HEK293 (cell line): ENCODE measurements around the gene BAIAP2L2.

ENCODE experiments used
- CTCF ChIA-PET: fragments of 350-600 bp; formaldehyde crosslinking; extraction: SDS; loops from one replicate; lab custom pipeline; 2021; ENCODE audit warnings: antibody characterized with exemption; lab: Yijun Ruan, JAX
- POLR2A ChIA-PET: fragments of 300-600 bp; formaldehyde crosslinking; extraction: SDS; loops from one replicate; lab custom pipeline; 2020; ENCODE audit warnings: antibody characterized with exemption, inconsistent platforms; lab: Yijun Ruan, JAX
- H3K27ac ChIP-seq: fragments of 200-500 bp; sonication (Bioruptor generic); 2 replicates; pipeline ENCODE4 v1.5.1; 2014; ENCODE audit warnings: low read depth, low read length, control low read depth, inconsistent platforms; ENCODE audit errors: extremely low read depth
- H3K36me3 ChIP-seq, 2 experiments: fragments of 200-500 bp in 1 of 2; sonication (Bioruptor generic) in 1 of 2; 1 replicate in 1 of 2; 2 replicates in 1 of 2; pipeline ENCODE4 v1.5.1; 2014 to 2017; ENCODE audit warnings: inconsistent platforms in 2 of 2, low read length in 2 of 2; ENCODE audit not compliant: control insufficient read depth in 2 of 2, insufficient read depth in 1 of 2
- H3K4me1 ChIP-seq: fragments of 200-500 bp; sonication (Bioruptor generic); 2 replicates; pipeline ENCODE4 v1.5.1; 2014; ENCODE audit warnings: mild to moderate bottlenecking, low read length, inconsistent platforms; ENCODE audit not compliant: control insufficient read depth, insufficient read depth
- H3K4me3 ChIP-seq: 2 replicates; pipeline ENCODE4 v1.5.1; 2011; ENCODE audit warnings: low read depth, mild to moderate bottlenecking, control low read depth, low read length, moderate library complexity
- H3K9me3 ChIP-seq: fragments of 200-500 bp; sonication (Bioruptor generic); 2 replicates; pipeline ENCODE4 v1.5.1; 2014; ENCODE audit warnings: low read depth, low read length, inconsistent platforms; ENCODE audit not compliant: control insufficient read depth, insufficient read depth
- EGR2 ChIP-seq: fragments of 450-650 bp; formaldehyde crosslinking; IDR thresholded peaks from 2 replicates; pipeline ENCODE4 v1.5.1; 2016; ENCODE audit warnings: low read depth, missing biosample characterization, missing genetic modification characterization
- MZF1 ChIP-seq: fragments of 450-650 bp; formaldehyde crosslinking; IDR thresholded peaks from 2 replicates; pipeline ENCODE4 v1.5.1; 2017; ENCODE audit warnings: missing biosample characterization, missing genetic modification characterization, borderline replicate concordance
- SP2 ChIP-seq: fragments of 450-650 bp; formaldehyde crosslinking; IDR thresholded peaks from 2 replicates; pipeline ENCODE4 v1.5.1; 2016; ENCODE audit warnings: missing biosample characterization, missing genetic modification characterization
- ZBTB1 ChIP-seq: fragments of 450-650 bp; formaldehyde crosslinking; IDR thresholded peaks from 2 replicates; pipeline ENCODE4 v1.5.1; 2016; ENCODE audit warnings: missing biosample characterization, missing genetic modification characterization
- ZBTB17 ChIP-seq: fragments of 450-650 bp; formaldehyde crosslinking; IDR thresholded peaks from 2 replicates; pipeline ENCODE4 v1.5.1; 2016; ENCODE audit warnings: missing biosample characterization, missing genetic modification characterization
- ZFP37 ChIP-seq: fragments of 450-650 bp; formaldehyde crosslinking; IDR thresholded peaks from 2 replicates; pipeline ENCODE4 v1.5.1; 2016; ENCODE audit warnings: missing biosample characterization, missing genetic modification characterization
- ZIC2 ChIP-seq: fragments of 450-650 bp; formaldehyde crosslinking; IDR thresholded peaks from 2 replicates; pipeline ENCODE4 v1.5.1; 2016; ENCODE audit warnings: missing biosample characterization, missing genetic modification characterization
- ZNF175 ChIP-seq: fragments of 450-650 bp; formaldehyde crosslinking; IDR thresholded peaks from 2 replicates; pipeline ENCODE4 v1.5.1; 2016; ENCODE audit warnings: missing biosample characterization, missing genetic modification characterization
- ZNF184 ChIP-seq: fragments of 450-650 bp; IDR thresholded peaks from 2 replicates; pipeline ENCODE4 v1.5.1; 2018; ENCODE audit warnings: missing biosample characterization, mild to moderate bottlenecking, missing genetic modification characterization
- ZNF202 ChIP-seq: fragments of 450-650 bp; formaldehyde crosslinking; IDR thresholded peaks from 2 replicates; pipeline ENCODE4 v1.5.1; 2016; ENCODE audit warnings: missing biosample characterization, missing genetic modification characterization, borderline replicate concordance
- ZNF211 ChIP-seq: fragments of 450-650 bp; formaldehyde crosslinking; IDR thresholded peaks from 2 replicates; pipeline ENCODE4 v1.5.1; 2016; ENCODE audit warnings: low read depth, missing biosample characterization, missing genetic modification characterization
- ZNF248 ChIP-seq: fragments of 450-650 bp; formaldehyde crosslinking; IDR thresholded peaks from 2 replicates; pipeline ENCODE4 v1.5.1; 2017; ENCODE audit warnings: missing biosample characterization, missing genetic modification characterization
- ZNF37A ChIP-seq: fragments of 450-650 bp; IDR thresholded peaks from 2 replicates; pipeline ENCODE4 v1.5.1; 2018; ENCODE audit warnings: missing biosample characterization, missing genetic modification characterization
- ZNF48 ChIP-seq: fragments of 450-650 bp; formaldehyde crosslinking; IDR thresholded peaks from 2 replicates; pipeline ENCODE4 v1.5.1; 2016; ENCODE audit warnings: missing biosample characterization, missing genetic modification characterization
- ZNF549 ChIP-seq: fragments of 450-650 bp; IDR thresholded peaks from 2 replicates; pipeline ENCODE4 v1.5.1; 2018; ENCODE audit warnings: missing biosample characterization, missing genetic modification characterization, mild to moderate bottlenecking, inconsistent platforms, moderate library complexity
- ZNF623 ChIP-seq: fragments of 450-650 bp; formaldehyde crosslinking; IDR thresholded peaks from 2 replicates; pipeline ENCODE4 v1.5.1; 2016; ENCODE audit warnings: missing biosample characterization, missing genetic modification characterization
- TF ChIP-seq, protein P1 (sequence below): fragments of 450-650 bp; formaldehyde crosslinking; IDR thresholded peaks from 2 replicates; pipeline ENCODE4 v1.5.1; 2017; ENCODE audit warnings: missing biosample characterization, missing genetic modification characterization
- TF ChIP-seq, protein P2 (sequence below): fragments of 450-650 bp; formaldehyde crosslinking; conservative IDR thresholded peaks from 2 replicates; pipeline ENCODE4 v1.5.1; 2016; ENCODE audit warnings: low read depth, missing biosample characterization, missing genetic modification characterization
- TF ChIP-seq, protein P3 (sequence below): fragments of 450-650 bp; formaldehyde crosslinking; IDR thresholded peaks from 2 replicates; pipeline ENCODE4 v1.5.1; 2017; ENCODE audit warnings: missing biosample characterization, missing genetic modification characterization
- TF ChIP-seq, protein P4 (sequence below): fragments of 450-650 bp; formaldehyde crosslinking; IDR thresholded peaks from 2 replicates; pipeline ENCODE4 v1.5.1; 2016; ENCODE audit warnings: missing biosample characterization, missing genetic modification characterization
- TF ChIP-seq, protein P5 (sequence below): fragments of 450-650 bp; formaldehyde crosslinking; conservative IDR thresholded peaks from 2 replicates; pipeline ENCODE4 v1.5.1; 2016; ENCODE audit warnings: low read depth, missing biosample characterization, missing genetic modification characterization
- TF ChIP-seq, protein P6 (sequence below): fragments of 450-650 bp; formaldehyde crosslinking; IDR thresholded peaks from 2 replicates; pipeline ENCODE4 v1.5.1; 2017; ENCODE audit warnings: missing biosample characterization, missing genetic modification characterization

The BAIAP2L2 gene

DNA sequence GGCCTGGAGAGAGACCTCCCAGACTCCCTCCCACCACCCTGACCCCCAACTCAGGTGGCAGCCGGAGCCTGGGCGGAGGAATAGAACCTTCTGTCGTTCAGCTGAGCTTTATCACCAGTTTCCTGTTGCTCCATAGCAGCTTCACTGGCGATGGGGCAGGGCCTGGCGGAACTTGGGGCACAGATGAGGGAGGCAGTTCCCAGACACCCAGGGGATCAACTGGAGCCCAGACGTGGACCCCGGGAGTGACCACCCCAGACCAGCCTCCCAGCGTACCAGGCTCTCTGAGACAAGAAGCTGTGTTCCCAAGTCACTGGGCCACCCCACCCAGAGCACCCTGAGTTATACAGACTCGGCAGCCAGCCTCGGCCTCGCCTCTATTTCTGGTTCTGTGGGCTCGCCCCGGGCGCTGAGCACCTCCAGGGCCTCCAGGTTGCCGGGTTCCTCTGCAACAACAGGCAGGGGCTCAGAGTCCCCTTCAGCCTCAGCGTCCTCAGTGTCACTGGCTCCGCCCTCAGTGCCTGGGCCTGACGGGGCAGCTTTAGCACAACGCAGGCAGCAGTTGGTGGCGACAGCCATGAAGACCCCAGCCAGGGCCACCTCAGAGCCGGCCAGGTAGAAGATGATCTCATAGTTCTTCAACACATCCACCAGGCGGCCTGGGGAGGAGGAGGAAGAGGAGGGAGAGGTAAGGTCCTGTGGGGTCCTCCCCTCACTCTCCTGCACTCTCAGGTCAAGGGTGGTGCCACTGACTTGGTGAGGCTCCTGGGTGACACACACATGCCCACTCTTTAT is 32.2 kb downstream of the BAIAP2L2 start (continued):
- TF ChIP-seq, protein P1, sequence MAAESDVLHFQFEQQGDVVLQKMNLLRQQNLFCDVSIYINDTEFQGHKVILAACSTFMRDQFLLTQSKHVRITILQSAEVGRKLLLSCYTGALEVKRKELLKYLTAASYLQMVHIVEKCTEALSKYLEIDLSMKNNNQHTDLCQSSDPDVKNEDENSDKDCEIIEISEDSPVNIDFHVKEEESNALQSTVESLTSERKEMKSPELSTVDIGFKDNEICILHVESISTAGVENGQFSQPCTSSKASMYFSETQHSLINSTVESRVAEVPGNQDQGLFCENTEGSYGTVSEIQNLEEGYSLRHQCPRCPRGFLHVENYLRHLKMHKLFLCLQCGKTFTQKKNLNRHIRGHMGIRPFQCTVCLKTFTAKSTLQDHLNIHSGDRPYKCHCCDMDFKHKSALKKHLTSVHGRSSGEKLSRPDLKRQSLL (tag by site-specific recombination) = no peak
- TF ChIP-seq ZNF211 (tag by site-specific recombination) = no peak
- no peak for TF ChIP-seq ZBTB17
- no peak for TF ChIP-seq ZNF623 (tag by site-specific recombination)

DNA sequence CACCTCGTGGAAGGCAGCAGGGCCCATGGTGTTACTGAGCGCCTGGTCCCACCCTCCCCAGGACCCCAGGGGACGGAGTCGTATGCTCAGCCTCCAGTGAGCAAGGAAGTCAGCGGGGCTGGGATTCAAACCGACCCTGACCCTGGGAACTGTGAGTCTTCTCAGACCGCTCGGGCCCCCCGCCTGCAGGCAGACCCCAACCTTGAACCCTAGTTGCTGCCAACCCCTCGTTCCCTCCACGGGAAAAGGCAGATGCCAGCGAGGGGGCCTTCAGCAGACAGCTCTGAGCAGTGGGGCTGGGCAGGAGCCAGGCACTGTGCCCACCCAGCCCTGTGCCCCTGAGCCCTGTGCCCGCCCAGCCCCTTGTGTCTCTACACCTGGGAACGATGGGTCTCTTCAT is 32.9 kb downstream of the BAIAP2L2 start:
- TF ChIP-seq, protein P2, sequence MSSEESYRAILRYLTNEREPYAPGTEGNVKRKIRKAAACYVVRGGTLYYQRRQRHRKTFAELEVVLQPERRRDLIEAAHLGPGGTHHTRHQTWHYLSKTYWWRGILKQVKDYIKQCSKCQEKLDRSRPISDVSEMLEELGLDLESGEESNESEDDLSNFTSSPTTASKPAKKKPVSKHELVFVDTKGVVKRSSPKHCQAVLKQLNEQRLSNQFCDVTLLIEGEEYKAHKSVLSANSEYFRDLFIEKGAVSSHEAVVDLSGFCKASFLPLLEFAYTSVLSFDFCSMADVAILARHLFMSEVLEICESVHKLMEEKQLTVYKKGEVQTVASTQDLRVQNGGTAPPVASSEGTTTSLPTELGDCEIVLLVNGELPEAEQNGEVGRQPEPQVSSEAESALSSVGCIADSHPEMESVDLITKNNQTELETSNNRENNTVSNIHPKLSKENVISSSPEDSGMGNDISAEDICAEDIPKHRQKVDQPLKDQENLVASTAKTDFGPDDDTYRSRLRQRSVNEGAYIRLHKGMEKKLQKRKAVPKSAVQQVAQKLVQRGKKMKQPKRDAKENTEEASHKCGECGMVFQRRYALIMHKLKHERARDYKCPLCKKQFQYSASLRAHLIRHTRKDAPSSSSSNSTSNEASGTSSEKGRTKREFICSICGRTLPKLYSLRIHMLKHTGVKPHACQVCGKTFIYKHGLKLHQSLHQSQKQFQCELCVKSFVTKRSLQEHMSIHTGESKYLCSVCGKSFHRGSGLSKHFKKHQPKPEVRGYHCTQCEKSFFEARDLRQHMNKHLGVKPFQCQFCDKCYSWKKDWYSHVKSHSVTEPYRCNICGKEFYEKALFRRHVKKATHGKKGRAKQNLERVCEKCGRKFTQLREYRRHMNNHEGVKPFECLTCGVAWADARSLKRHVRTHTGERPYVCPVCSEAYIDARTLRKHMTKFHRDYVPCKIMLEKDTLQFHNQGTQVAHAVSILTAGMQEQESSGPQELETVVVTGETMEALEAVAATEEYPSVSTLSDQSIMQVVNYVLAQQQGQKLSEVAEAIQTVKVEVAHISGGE (tag by site-specific recombination) = no peak
- TF ChIP-seq ZNF549 (no peak), ZNF175 (no peak), ZBTB1 (tag by site-specific recombination) (no peak), SP2 (tag by site-specific recombination) (no peak), ZIC2 (tag by site-specific recombination) (no peak), ZNF37A (no peak), MZF1 (tag by site-specific recombination) (no peak), ZNF48 (tag by site-specific recombination) (no peak), ZNF184 (no peak), ZNF248 (tag by site-specific recombination) (no peak), ZNF202 (tag by site-specific recombination) (no peak), ZFP37 (tag by site-specific recombination) (no peak), EGR2 (tag by site-specific recombination) (no peak)
- TF ChIP-seq, protein P3, sequence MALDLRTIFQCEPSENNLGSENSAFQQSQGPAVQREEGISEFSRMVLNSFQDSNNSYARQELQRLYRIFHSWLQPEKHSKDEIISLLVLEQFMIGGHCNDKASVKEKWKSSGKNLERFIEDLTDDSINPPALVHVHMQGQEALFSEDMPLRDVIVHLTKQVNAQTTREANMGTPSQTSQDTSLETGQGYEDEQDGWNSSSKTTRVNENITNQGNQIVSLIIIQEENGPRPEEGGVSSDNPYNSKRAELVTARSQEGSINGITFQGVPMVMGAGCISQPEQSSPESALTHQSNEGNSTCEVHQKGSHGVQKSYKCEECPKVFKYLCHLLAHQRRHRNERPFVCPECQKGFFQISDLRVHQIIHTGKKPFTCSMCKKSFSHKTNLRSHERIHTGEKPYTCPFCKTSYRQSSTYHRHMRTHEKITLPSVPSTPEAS = no peak
- TF ChIP-seq, protein P4, sequence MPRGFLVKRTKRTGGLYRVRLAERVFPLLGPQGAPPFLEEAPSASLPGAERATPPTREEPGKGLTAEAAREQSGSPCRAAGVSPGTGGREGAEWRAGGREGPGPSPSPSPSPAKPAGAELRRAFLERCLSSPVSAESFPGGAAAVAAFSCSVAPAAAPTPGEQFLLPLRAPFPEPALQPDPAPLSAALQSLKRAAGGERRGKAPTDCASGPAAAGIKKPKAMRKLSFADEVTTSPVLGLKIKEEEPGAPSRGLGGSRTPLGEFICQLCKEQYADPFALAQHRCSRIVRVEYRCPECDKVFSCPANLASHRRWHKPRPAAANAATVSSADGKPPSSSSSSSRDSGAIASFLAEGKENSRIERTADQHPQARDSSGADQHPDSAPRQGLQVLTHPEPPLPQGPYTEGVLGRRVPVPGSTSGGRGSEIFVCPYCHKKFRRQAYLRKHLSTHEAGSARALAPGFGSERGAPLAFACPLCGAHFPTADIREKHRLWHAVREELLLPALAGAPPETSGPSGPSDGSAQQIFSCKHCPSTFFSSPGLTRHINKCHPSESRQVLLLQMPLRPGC (tag by site-specific recombination) = no peak
- TF ChIP-seq, protein P5, sequence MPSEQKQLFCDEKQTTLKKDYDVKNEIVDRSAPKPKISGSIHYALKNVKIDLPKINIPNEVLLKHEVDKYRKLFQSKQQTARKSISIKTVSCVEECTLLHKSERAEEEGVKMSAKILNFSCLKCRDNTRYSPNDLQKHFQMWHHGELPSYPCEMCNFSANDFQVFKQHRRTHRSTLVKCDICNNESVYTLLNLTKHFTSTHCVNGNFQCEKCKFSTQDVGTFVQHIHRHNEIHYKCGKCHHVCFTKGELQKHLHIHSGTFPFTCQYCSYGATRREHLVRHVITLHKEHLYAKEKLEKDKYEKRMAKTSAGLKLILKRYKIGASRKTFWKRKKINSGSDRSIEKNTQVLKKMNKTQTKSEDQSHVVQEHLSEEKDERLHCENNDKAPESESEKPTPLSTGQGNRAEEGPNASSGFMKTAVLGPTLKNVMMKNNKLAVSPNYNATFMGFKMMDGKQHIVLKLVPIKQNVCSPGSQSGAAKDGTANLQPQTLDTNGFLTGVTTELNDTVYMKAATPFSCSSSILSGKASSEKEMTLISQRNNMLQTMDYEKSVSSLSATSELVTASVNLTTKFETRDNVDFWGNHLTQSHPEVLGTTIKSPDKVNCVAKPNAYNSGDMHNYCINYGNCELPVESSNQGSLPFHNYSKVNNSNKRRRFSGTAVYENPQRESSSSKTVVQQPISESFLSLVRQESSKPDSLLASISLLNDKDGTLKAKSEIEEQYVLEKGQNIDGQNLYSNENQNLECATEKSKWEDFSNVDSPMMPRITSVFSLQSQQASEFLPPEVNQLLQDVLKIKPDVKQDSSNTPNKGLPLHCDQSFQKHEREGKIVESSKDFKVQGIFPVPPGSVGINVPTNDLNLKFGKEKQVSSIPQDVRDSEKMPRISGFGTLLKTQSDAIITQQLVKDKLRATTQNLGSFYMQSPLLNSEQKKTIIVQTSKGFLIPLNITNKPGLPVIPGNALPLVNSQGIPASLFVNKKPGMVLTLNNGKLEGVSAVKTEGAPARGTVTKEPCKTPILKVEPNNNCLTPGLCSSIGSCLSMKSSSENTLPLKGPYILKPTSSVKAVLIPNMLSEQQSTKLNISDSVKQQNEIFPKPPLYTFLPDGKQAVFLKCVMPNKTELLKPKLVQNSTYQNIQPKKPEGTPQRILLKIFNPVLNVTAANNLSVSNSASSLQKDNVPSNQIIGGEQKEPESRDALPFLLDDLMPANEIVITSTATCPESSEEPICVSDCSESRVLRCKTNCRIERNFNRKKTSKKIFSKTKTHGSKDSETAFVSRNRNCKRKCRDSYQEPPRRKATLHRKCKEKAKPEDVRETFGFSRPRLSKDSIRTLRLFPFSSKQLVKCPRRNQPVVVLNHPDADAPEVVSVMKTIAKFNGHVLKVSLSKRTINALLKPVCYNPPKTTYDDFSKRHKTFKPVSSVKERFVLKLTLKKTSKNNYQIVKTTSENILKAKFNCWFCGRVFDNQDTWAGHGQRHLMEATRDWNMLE = no peak
- TF ChIP-seq, protein P6, sequence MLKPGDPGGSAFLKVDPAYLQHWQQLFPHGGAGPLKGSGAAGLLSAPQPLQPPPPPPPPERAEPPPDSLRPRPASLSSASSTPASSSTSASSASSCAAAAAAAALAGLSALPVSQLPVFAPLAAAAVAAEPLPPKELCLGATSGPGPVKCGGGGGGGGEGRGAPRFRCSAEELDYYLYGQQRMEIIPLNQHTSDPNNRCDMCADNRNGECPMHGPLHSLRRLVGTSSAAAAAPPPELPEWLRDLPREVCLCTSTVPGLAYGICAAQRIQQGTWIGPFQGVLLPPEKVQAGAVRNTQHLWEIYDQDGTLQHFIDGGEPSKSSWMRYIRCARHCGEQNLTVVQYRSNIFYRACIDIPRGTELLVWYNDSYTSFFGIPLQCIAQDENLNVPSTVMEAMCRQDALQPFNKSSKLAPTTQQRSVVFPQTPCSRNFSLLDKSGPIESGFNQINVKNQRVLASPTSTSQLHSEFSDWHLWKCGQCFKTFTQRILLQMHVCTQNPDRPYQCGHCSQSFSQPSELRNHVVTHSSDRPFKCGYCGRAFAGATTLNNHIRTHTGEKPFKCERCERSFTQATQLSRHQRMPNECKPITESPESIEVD = no peak
- POLR2A ChIA-PET = interaction anchor here (0.6 kb wide), 1 partner anchor 541 kb away, joined by 5 read pairs; no protein-coding TSS in a partner anchor
- H3K4me3 ChIP-seq = no peak overlapping the region
- no peak overlapping the region for H3K27ac ChIP-seq
- no peaks in the 10 kb centered on the region for H3K9me3 ChIP-seq
- peaks cover 3 to 52% of the 10 kb centered on the region in 2 experiments; a peak in 1 of 3 replicates for H3K36me3 ChIP-seq
- CTCF ChIA-PET = no interaction called here
- H3K4me1 ChIP-seq = no peaks in the 10 kb centered on the region
